ENCODE results near the gene ABLIM1.

ABLIM1 gene

DNA sequence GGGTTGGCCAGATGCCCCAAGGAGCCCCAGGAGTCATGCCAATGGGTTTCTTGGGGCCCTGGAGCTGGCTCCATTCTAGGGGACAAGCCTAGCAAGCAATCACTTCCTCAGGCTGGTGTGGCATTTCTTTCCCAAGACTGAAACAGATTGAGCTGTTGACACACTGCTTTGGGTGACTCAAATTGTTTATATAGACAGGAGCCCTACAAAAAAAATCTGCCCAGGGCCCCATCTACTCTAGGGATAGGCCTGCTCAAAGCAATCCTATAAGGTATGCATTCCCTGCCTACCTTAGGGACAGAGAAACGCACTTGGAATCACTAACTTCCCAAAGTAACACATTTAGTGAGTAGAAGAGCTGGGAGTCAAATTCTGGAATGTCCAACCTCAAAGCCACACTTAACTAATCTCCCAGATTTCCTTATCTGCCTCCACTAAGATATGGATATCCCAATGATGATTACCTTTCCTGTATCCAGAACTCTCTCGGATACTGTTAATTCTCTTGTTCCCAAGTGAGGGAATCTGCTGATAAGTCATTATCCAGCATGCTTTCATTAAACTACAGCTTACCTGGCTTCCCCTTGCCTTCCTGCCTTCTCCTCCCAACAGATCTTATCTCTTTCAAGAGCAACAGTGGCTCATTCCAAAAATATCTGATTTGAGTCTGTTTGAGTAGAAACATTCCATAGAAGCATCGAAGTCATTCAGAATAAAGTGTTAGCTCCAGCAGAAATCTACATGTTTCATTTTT, 3.1 kb downstream of the ABLIM1 start:
- TF ChIP-seq ZNF596 (tag by site-specific recombination; IDR thresholded peaks at IDR 0.05): no peak
- TF ChIP-seq, protein P1, sequence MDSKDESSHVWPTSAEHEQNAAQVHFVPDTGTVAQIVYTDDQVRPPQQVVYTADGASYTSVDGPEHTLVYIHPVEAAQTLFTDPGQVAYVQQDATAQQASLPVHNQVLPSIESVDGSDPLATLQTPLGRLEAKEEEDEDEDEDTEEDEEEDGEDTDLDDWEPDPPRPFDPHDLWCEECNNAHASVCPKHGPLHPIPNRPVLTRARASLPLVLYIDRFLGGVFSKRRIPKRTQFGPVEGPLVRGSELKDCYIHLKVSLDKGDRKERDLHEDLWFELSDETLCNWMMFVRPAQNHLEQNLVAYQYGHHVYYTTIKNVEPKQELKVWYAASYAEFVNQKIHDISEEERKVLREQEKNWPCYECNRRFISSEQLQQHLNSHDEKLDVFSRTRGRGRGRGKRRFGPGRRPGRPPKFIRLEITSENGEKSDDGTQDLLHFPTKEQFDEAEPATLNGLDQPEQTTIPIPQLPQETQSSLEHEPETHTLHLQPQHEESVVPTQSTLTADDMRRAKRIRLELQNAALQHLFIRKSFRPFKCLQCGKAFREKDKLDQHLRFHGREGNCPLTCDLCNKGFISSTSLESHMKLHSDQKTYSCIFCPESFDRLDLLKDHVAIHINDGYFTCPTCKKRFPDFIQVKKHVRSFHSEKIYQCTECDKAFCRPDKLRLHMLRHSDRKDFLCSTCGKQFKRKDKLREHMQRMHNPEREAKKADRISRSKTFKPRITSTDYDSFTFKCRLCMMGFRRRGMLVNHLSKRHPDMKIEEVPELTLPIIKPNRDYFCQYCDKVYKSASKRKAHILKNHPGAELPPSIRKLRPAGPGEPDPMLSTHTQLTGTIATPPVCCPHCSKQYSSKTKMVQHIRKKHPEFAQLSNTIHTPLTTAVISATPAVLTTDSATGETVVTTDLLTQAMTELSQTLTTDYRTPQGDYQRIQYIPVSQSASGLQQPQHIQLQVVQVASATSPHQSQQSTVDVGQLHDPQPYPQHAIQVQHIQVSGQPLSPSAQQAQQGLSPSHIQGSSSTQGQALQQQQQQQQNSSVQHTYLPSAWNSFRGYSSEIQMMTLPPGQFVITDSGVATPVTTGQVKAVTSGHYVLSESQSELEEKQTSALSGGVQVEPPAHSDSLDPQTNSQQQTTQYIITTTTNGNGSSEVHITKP (tag by site-specific recombination; IDR thresholded peaks at IDR 0.05): peak; percentile 38
- Histone ChIP-seq H3K9me3 (ENCODE audit: control insufficient read depth, insufficient read depth, low read depth, low read length) (no peaks in the 10 kb centered on the region), H3K4me3 (ENCODE audit: low read depth, low read length) (no peak overlapping the region), H3K27ac (ENCODE audit: extremely low read depth, low read depth, low read length) (no peak overlapping the region), H3K36me3 (ENCODE audit: control insufficient read depth in 2 of 2, insufficient read depth in 1 of 2, low read length in 2 of 2) (no peaks in the 10 kb centered on the region), H3K4me1 (ENCODE audit: control insufficient read depth, insufficient read depth, low read length) (peaks cover 6% of the 10 kb centered on the region; the same call in 1 of the 2 replicates)
- POLR2A ChIA-PET: interaction anchor here (1.0 kb wide), 1 partner anchor 24 kb away, joined by 4 read pairs; no protein-coding TSS in a partner anchor
- CTCF ChIA-PET: interaction anchor here (0.6 to 1.1 kb wide), 4 partner anchors 25 to 131 kb away, joined by 3 to 6 read pairs (median 4); no protein-coding TSS in a partner anchor

DNA sequence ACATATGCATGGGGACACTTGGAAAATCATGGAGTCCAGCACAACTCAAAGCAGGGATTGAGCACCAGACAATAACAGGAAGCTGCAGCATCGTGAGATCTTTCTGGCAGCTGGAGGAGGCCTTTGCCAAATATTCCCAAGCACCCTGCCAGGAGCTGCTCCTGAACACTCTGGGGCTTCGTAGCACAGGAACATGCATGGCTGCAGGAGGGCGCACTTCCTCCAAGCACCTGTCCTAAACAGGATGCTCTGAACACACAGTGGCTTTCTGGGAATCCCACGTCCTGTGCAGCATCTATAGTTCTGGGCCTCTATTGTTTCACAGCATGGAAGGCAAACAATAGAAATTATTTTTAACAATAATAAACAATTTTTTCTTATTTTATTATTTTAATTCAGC, 4.1 kb downstream of the ABLIM1 start:
- no peak overlapping the region for H3K4me3 ChIP-seq (ENCODE audit: low read depth, low read length)
- CTCF ChIA-PET: no interaction called here
- POLR2A ChIA-PET: no interaction called here
- H3K4me1 ChIP-seq (ENCODE audit: control insufficient read depth, insufficient read depth, low read length): peaks cover 7% of the 10 kb centered on the region; the same call in 1 of the 2 replicates
- H3K27ac ChIP-seq (ENCODE audit: extremely low read depth, low read depth, low read length): no peak overlapping the region
- TF ChIP-seq GLIS1 (tag by site-specific recombination; IDR thresholded peaks at IDR 0.05): no peak
- 0 out of 2 replicates have a peak, but pooled peaks have one; percentile 28 for TF ChIP-seq ZNF600 (tag by site-specific recombination; IDR thresholded peaks at IDR 0.05)
- H3K36me3 ChIP-seq (ENCODE audit: control insufficient read depth in 2 of 2, insufficient read depth in 1 of 2, low read length in 2 of 2): no peaks in the 10 kb centered on the region
- H3K9me3 ChIP-seq (ENCODE audit: control insufficient read depth, insufficient read depth, low read depth, low read length): no peaks in the 10 kb centered on the region

DNA sequence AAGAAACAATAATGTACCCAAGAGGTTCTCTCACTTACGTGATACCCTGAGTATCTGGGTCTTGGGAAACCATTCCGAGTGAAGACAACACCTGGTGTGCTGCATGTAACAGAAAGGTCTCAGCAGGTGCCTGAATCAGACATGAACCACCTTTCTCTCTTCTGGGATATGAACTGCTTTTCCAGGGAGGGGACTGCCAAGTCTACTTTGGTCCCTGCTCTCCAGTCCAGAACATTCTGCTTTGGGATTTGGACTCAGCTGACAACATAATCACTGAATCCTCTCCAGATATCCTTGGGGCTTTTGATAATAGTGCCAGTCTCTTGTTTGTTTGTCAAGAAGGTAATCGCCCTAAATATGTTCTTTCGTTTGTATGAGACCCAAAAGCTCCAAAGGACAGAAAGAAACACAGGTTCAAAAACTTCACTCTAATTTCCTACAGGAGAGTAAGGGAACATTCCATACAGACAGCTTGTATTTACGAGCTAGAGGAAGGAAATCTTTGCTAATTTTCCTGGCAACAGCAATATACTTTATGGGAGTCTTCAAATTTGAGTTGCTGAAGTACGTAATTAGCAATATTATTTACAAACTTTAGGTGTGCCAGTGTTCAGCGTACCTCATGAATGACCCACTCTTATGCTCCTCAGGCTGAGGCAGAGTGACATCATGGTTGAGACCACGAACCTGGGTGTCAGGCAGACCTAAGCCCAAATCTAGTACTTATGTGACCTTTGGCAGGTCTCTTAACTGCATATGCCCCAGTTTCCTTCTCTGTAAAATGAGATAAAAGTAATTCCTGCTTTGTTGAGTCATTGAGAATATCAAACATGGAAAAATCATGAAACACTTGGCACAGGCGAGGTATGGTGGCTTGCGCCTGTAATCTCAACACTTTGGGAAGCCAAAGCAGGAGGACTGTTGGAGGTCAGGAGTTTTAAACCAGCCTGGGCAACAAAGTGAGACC, 5.4 kb downstream of the ABLIM1 start:
- H3K4me3 ChIP-seq (ENCODE audit: low read depth, low read length): no peak overlapping the region
- TF ChIP-seq ZNF629 (tag by site-specific recombination; IDR thresholded peaks at IDR 0.05): 0 out of 2 replicates have a peak, but pooled peaks have one; percentile 13
- no peak for TF ChIP-seq ZNF366 (tag by site-specific recombination; conservative IDR thresholded peaks at IDR 0.05)
- no peak for TF ChIP-seq ZNF394 (tag by site-specific recombination; IDR thresholded peaks at IDR 0.05; ENCODE audit: borderline replicate concordance)
- TF ChIP-seq SP7 (tag by site-specific recombination; IDR thresholded peaks at IDR 0.05): peak; percentile 44
- TF ChIP-seq, protein P2, sequence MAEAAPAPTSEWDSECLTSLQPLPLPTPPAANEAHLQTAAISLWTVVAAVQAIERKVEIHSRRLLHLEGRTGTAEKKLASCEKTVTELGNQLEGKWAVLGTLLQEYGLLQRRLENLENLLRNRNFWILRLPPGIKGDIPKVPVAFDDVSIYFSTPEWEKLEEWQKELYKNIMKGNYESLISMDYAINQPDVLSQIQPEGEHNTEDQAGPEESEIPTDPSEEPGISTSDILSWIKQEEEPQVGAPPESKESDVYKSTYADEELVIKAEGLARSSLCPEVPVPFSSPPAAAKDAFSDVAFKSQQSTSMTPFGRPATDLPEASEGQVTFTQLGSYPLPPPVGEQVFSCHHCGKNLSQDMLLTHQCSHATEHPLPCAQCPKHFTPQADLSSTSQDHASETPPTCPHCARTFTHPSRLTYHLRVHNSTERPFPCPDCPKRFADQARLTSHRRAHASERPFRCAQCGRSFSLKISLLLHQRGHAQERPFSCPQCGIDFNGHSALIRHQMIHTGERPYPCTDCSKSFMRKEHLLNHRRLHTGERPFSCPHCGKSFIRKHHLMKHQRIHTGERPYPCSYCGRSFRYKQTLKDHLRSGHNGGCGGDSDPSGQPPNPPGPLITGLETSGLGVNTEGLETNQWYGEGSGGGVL (tag by site-specific recombination; IDR thresholded peaks at IDR 0.05): no peak
- no peak for TF ChIP-seq ZFHX2 (tag by site-specific recombination; conservative IDR thresholded peaks at IDR 0.05)
- TF ChIP-seq ZBTB48 (tag by site-specific recombination; IDR thresholded peaks at IDR 0.05): no peak
- H3K4me1 ChIP-seq (ENCODE audit: control insufficient read depth, insufficient read depth, low read length): peaks cover 17% of the 10 kb centered on the region
- POLR2A ChIA-PET: no interaction called here
- H3K9me3 ChIP-seq (ENCODE audit: control insufficient read depth, insufficient read depth, low read depth, low read length): no peaks in the 10 kb centered on the region
- no peak overlapping the region for H3K27ac ChIP-seq (ENCODE audit: extremely low read depth, low read depth, low read length)
- no peaks in the 10 kb centered on the region for H3K36me3 ChIP-seq (ENCODE audit: control insufficient read depth in 2 of 2, insufficient read depth in 1 of 2, low read length in 2 of 2)
- CTCF ChIA-PET: interaction anchor here (1.1 kb wide), 1 partner anchor 102 kb away, joined by 3 read pairs; no protein-coding TSS in a partner anchor
